RKO (cell line): ENCODE results near the gene POTEF.
"Not testable (repeated sequence)": the region's sequence is repeated elsewhere in the genome, so short reads cannot be mapped to it uniquely, and the experiment has no call there.

Experiments used
- DNase-seq: peaks from one replicate; pipeline ENCODE4 v3.0.0-alpha.2; 2016; ENCODE audit warnings: low spot score

The POTEF gene

GRCh38 chr2:130127726-130128125 lies 1.3 kb downstream of the POTEF start:
- not testable (repeated sequence) for DNase-seq

- not testable (repeated sequence) for DNase-seq
Observed at GRCh38 chr2:130120924-130121323, 8.1 kb downstream of the POTEF start.

GRCh38 chr2:130102597-130103363 lies 26.2 kb downstream of the POTEF start:
- not testable (repeated sequence) for DNase-seq

- DNase-seq: not testable (repeated sequence)
Observed at GRCh38 chr2:130062645-130063044, 66.4 kb downstream of the POTEF start.

GRCh38 chr2:130059982-130060381 lies 69.0 kb downstream of the POTEF start:
- DNase-seq: not testable (repeated sequence)

- DNase-seq: not testable (repeated sequence)
Observed at GRCh38 chr2:130056336-130056735, 72.7 kb downstream of the POTEF start.

- not testable (repeated sequence) for DNase-seq
Observed at GRCh38 chr2:130053217-130053911, 75.7 kb downstream of the POTEF start.

- not testable (repeated sequence) for DNase-seq
Observed at GRCh38 chr2:130052376-130052775, 76.6 kb downstream of the POTEF start.

- not testable (repeated sequence) for DNase-seq
Observed at GRCh38 chr2:130048422-130048821, 80.6 kb downstream of the POTEF start.

- not testable (repeated sequence) for DNase-seq
Observed at GRCh38 chr2:130038265-130038603, 90.8 kb downstream of the POTEF start.

GRCh38 chr2:130025931-130026330 lies 103.1 kb downstream of the POTEF start:
- DNase-seq: not testable (repeated sequence)
